CD14-positive monocyte (primary cell): ENCODE data around the gene C10orf143. TPM values are rescaled to one million over a fixed set of nuclear protein-coding genes. Genes with fewer than 3 reads are reported as not detected.
"Not testable (repeated sequence)": the region's sequence is repeated elsewhere in the genome, so short reads cannot be mapped to it uniquely, and the experiment has no call there.

ENCODE experiments used
- DNase-seq, 3 donors: peaks; one replicate each; pipeline ENCODE4 v3.0.0-alpha.2; 2011 to 2022
- H2AFZ ChIP-seq: 2 replicates; pipeline ENCODE4 v1.6.0; 2012; ENCODE audit warnings: mild to moderate bottlenecking, low read depth, low read length, inconsistent platforms; ENCODE audit not compliant: insufficient read depth, poor library complexity, severe bottlenecking
- H3K27ac ChIP-seq, 2 donors: 1 replicate in 1 of 2; 2 replicates in 1 of 2; pipeline ENCODE4 v1.5.1; 2012 to 2013; ENCODE audit warnings: low read length in 2 of 2, control low read depth in 1 of 2, inconsistent platforms in 1 of 2, low read depth in 1 of 2, mild to moderate bottlenecking in 1 of 2
- H3K27me3 ChIP-seq, 2 donors: one replicate each; pipeline versions ENCODE4 v1.6.0 to v1.6.1; 2011 to 2013; ENCODE audit warnings: low read length in 2 of 2; ENCODE audit not compliant: control insufficient read depth in 2 of 2, insufficient read depth in 2 of 2
- H3K36me3 ChIP-seq, 2 donors: replicated peaks in 1 of 2; 1 replicate in 1 of 2; 2 replicates in 1 of 2; pipeline versions ENCODE4 v1.5.1 to v1.6.1; 2012 to 2013; ENCODE audit warnings: low read length in 2 of 2, control low read depth in 1 of 2, inconsistent platforms in 1 of 2, mild to moderate bottlenecking in 1 of 2; ENCODE audit not compliant: insufficient read depth in 2 of 2, control insufficient read depth in 1 of 2
- H3K4me1 ChIP-seq, 2 donors: 1 replicate in 1 of 2; 2 replicates in 1 of 2; pipeline versions ENCODE4 v1.5.1 to v1.6.1; 2012 to 2013; ENCODE audit warnings: low read length in 2 of 2, control low read depth in 1 of 2, inconsistent platforms in 1 of 2, mild to moderate bottlenecking in 1 of 2, moderate library complexity in 1 of 2; ENCODE audit not compliant: insufficient read depth in 2 of 2, control insufficient read depth in 1 of 2
- H3K4me2 ChIP-seq: replicated peaks from 2 replicates; pipeline ENCODE3; 2012; ENCODE audit warnings: low read length, moderate library complexity, mild to moderate bottlenecking; ENCODE audit not compliant: poor library complexity, severe bottlenecking; ENCODE audit errors: extremely low read depth
- H3K4me3 ChIP-seq, 3 experiments: fragments of 200-600 bp in 1 of 3; sonication (generic) in 1 of 3; replicated peaks in 1 of 3; 1 replicate in 2 of 3; 2 replicates in 1 of 3; pipeline ENCODE4 v1.5.1; 2011 to 2013; ENCODE audit warnings: low read length in 3 of 3, mild to moderate bottlenecking in 3 of 3, control low read depth in 2 of 3, low read depth in 2 of 3, inconsistent platforms in 1 of 3, moderate library complexity in 1 of 3
- H3K79me2 ChIP-seq: 2 replicates; pipeline ENCODE4 v1.6.0; 2012; ENCODE audit warnings: mild to moderate bottlenecking, control low read depth, inconsistent platforms, low read length, moderate library complexity; ENCODE audit not compliant: insufficient read depth
- H3K9ac ChIP-seq: 2 replicates; pipeline ENCODE4 v1.6.0; 2017; ENCODE audit warnings: low read length, mild to moderate bottlenecking; ENCODE audit not compliant: insufficient read depth, poor library complexity, severe bottlenecking
- H3K9me3 ChIP-seq, 2 donors: replicated peaks in 1 of 2; 1 replicate in 1 of 2; 2 replicates in 1 of 2; pipeline versions ENCODE4 v1.5.1 to v1.6.1; 2012 to 2013; ENCODE audit warnings: low read length in 2 of 2, control low read depth in 1 of 2; ENCODE audit not compliant: control insufficient read depth in 1 of 2, insufficient read depth in 1 of 2
- H4K20me1 ChIP-seq: 2 replicates; pipeline ENCODE4 v1.6.0; 2012; ENCODE audit warnings: mild to moderate bottlenecking, low read length, control low read depth, moderate library complexity; ENCODE audit not compliant: insufficient read depth
- H3K27ac Mint-ChIP-seq, 7 donors: one replicate each; pipeline ENCODE4 v1.8.0; 2020; ENCODE audit warnings: mild to moderate bottlenecking in 7 of 7, mixed read lengths in 7 of 7, moderate library complexity in 6 of 7, inconsistent platforms in 2 of 7
- H3K27me3 Mint-ChIP-seq, 3 donors: one replicate each; pipeline ENCODE4 v1.8.0; 2021 to 2022; ENCODE audit warnings: low read depth in 3 of 3, mild to moderate bottlenecking in 3 of 3, mixed read lengths in 3 of 3, moderate library complexity in 3 of 3, inconsistent platforms in 1 of 3
- H3K36me3 Mint-ChIP-seq, 2 donors: one replicate each; pipeline ENCODE4 v1.8.0; 2020; ENCODE audit warnings: mixed read lengths in 2 of 2, inconsistent platforms in 1 of 2, mild to moderate bottlenecking in 1 of 2
- H3K4me1 Mint-ChIP-seq: one replicate; pipeline ENCODE4 v1.8.0; 2020; ENCODE audit warnings: mild to moderate bottlenecking, mixed read lengths
- H3K4me3 Mint-ChIP-seq, 2 donors: one replicate each; pipeline ENCODE4 v1.8.0; 2020; ENCODE audit warnings: mild to moderate bottlenecking in 2 of 2, mixed read lengths in 2 of 2, moderate library complexity in 1 of 2
- H3K9me3 Mint-ChIP-seq, 7 donors: one replicate each; pipeline ENCODE4 v1.8.0; 2020 to 2022; ENCODE audit warnings: mixed read lengths in 7 of 7, mild to moderate bottlenecking in 6 of 7, moderate library complexity in 6 of 7, inconsistent platforms in 2 of 7
- WGBS: methylation state at CpG from one replicate; pipeline ENCODE4 v1.1.5; 2013; ENCODE audit warnings: missing lambda C conversion rate; ENCODE audit not compliant: insufficient coverage; 5-methylcytosine and 5-hydroxymethylcytosine counted together
- intact Hi-C, 2 donors: fragments of 100-400 bp; cut with micrococcal nuclease; formaldehyde crosslinking; loops; one replicate each; pipeline versions ENCODE4 v1.15.0 to v1.15.1; 2023
- polyA plus RNA-seq, 3 donors: library from polyadenylated mRNA; depleted of rRNA in 1 of 3; unstranded in 2 of 3; stranded (reverse) in 1 of 3; fragments of 300-500 nt in 2 of 3; fragments of >200 nt in 1 of 3; fragmentation: Illumina TruSeq in 2 of 3; gene quantifications; 1 replicate in 2 of 3; 2 replicates in 1 of 3; pipeline ENCODE4 v1.2.3, GENCODE V29; 2012 to 2021
- TF ChIP-seq, protein P1 (sequence below): fragments of 200-600 bp; IDR thresholded peaks from one replicate; pipeline ENCODE4 v1.8.0; 2022; ENCODE audit warnings: antibody characterized with exemption, mild to moderate bottlenecking

Gene C10orf143
- polyA plus RNA-seq, 3 donors, result 3.6 to 11.6 (median 8.0) TPM

DNA sequence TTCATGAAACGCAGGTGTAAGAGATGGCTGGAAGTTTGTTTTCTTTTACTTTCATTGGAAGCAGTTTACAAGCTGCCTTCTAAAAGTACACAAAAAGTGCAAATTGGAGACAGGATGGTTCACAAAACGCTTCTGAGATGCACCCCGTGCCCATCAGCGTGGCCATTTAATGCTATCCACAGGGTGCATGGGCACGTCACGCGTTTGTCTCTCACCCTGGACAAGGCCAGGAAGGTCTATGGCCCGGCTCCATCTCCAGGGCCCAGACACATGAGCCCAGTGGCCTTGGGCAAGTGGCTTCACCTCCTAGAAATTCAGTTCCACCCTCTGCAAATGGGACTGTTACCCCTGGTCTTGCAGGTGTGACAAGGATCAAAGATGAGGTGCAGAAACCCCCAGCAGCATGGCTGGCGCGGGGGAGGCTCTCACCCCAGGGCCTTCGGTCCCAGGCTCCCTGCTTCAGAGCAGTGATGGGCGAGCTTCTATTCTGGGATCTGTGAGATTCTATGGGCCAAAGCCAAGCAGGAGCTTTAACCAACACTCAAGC is 85.8 kb downstream of the C10orf143 start:
- Mint-ChIP-seq H3K9me3 (no peaks in the 10 kb centered on the region), H3K36me3 (no peaks in the 10 kb centered on the region), H3K4me1 (peaks cover 2% of the 10 kb centered on the region), H3K27me3 (peaks cover 5 to 8% (median 6%) of the 10 kb centered on the region in 3 donors), H3K4me3 (no peak overlapping the region), H3K27ac (no peak overlapping the region)
- no peak overlapping the region for H3K4me2 ChIP-seq
- H3K79me2 ChIP-seq, result no peaks in the 10 kb centered on the region
- no peaks in the 10 kb centered on the region for H4K20me1 ChIP-seq
- no peak overlapping the region for H3K9ac ChIP-seq
- H3K27me3 ChIP-seq, result no peaks in the 10 kb centered on the region
- no peaks in the 10 kb centered on the region for H3K9me3 ChIP-seq
- H2AFZ ChIP-seq, result no peak overlapping the region
- no peaks in the 10 kb centered on the region for H3K36me3 ChIP-seq
- H3K27ac ChIP-seq, result no peak overlapping the region
- DNase-seq, result no peak
- intact Hi-C loops, result no loop called here
- 92% methylated on average over 11 of the region's 12 CpGs for WGBS
- no peak overlapping the region for H3K4me3 ChIP-seq
- TF ChIP-seq, protein P1, sequence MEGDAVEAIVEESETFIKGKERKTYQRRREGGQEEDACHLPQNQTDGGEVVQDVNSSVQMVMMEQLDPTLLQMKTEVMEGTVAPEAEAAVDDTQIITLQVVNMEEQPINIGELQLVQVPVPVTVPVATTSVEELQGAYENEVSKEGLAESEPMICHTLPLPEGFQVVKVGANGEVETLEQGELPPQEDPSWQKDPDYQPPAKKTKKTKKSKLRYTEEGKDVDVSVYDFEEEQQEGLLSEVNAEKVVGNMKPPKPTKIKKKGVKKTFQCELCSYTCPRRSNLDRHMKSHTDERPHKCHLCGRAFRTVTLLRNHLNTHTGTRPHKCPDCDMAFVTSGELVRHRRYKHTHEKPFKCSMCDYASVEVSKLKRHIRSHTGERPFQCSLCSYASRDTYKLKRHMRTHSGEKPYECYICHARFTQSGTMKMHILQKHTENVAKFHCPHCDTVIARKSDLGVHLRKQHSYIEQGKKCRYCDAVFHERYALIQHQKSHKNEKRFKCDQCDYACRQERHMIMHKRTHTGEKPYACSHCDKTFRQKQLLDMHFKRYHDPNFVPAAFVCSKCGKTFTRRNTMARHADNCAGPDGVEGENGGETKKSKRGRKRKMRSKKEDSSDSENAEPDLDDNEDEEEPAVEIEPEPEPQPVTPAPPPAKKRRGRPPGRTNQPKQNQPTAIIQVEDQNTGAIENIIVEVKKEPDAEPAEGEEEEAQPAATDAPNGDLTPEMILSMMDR, result no peak
- no peaks in the 10 kb centered on the region for H3K4me1 ChIP-seq

DNA sequence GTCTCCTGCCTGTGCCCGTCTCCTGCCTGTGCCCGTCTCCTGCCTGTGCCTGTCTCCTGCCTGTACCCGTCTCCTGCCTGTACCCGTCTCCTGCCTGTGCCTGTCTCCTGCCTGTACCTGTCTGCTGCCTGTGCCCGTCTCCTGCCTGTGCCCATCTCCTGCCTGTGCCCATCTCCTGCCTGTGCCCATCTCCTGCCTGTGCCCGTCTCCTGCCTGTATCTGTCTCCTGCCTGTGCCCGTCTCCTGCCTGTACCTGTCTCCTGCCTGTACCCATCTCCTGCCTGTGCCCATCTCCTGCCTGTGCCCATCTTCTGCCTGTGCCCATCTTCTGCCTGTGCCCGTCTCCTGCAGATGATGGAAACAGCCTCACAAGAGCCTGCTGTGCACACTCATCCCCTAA is 86.3 kb downstream of the C10orf143 start:
- H2AFZ ChIP-seq, H3K27me3 ChIP-seq, H3K9ac ChIP-seq, H3K79me2 ChIP-seq, H3K4me3 Mint-ChIP-seq, H3K36me3 ChIP-seq, H3K36me3 Mint-ChIP-seq, H3K4me1 ChIP-seq, H3K9me3 ChIP-seq, H3K27me3 Mint-ChIP-seq, H3K9me3 Mint-ChIP-seq, H3K27ac Mint-ChIP-seq, intact Hi-C loops, H3K4me3 ChIP-seq, H3K4me2 ChIP-seq, DNase-seq, H3K4me1 Mint-ChIP-seq, H4K20me1 ChIP-seq, H3K27ac ChIP-seq: not testable (repeated sequence)
- 90% methylated on average over 8 of the region's 8 CpGs for WGBS
